ENCODE results near the gene LIX1L.

- no peak for TF ChIP-seq FIP1L1 (IDR thresholded peaks at IDR 0.05; ENCODE audit: borderline replicate concordance, insufficient read depth, low read depth, low read length)
- no peak for TF ChIP-seq ZNF274 (CRISPR knock-in tag; IDR thresholded peaks at IDR 0.05)
- TF ChIP-seq ZZZ3 (CRISPR knock-in tag; IDR thresholded peaks at IDR 0.05; ENCODE audit: borderline replicate concordance) = no peak
- no peak for TF ChIP-seq NFIC (IDR thresholded peaks at IDR 0.05; ENCODE audit: low read length)
- no peak for TF ChIP-seq ZNF570 (CRISPR knock-in tag; IDR thresholded peaks at IDR 0.05; ENCODE audit: borderline replicate concordance)
- no peak for TF ChIP-seq GABPA (IDR thresholded peaks at IDR 0.05; ENCODE audit: low read depth, low read length)
- no peak for TF ChIP-seq GABPA (CRISPR knock-in tag; IDR thresholded peaks at IDR 0.05; ENCODE audit: low read depth)
These were observed 20.0 kb upstream of the LIX1L start for GRCh38 chr1:145977486-145978470.

All from HepG2 (cell line).